Measurements from ENCODE around the gene CD200. TPM values are rescaled to one million over a fixed set of nuclear protein-coding genes. Genes with fewer than 3 reads are reported as not detected.

CD200 gene
- total and polyA plus RNA-seq, 10 of the 15 experiments (the other 5 are each of a cell fraction or from before 2014, with no cell fraction given) = 21.2 to 84.3 (median 33.2) TPM

DNA sequence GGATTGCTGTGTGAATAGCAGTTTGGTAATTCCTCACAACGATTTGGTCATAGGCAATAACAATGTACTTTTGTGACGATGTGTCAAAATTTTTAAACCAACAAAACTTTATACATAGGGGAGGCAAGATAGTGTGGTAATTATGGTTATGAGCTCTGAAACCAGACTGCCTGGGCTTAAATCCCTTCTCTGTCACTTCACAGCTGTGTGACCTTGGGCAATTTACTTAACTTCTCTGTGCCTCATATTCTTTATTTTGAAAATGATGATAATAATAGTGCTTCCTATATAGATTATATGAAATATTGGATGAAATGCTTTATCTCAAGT is 5.7 kb downstream of the CD200 start:
- DNase-seq (ENCODE audit: low read depth, low spot score) = no peak
- no peaks in the 10 kb centered on the region for H3K27me3 ChIP-seq (replicated peaks in 1 of 2; ENCODE audit: control insufficient read depth in 2 of 2, insufficient read depth in 2 of 2, low read length in 1 of 2)
- intact Hi-C loops (cut with micrococcal nuclease; ENCODE audit: unreplicated experiment) = no loop called here
- WGBS (ENCODE audit: insufficient coverage, insufficient replicate concordance, low lambda C conversion rate, missing lambda C conversion rate) = 65% methylated on average over 2 of the region's 2 CpGs
- no TSS peak for BruUV-seq (replicated peaks)
- H3K27ac ChIP-seq (ENCODE audit: control insufficient read depth, insufficient read depth) = no peak overlapping the region
- ChIA-PET CTCF (interaction anchor here (0.8 to 2.2 kb wide), 10 partner anchors 10 to 225 kb away, joined by 3 to 10 read pairs (median 4); partner anchors contain the start of gene SLC9C1), POLR2A (interaction anchor here (0.7 to 1.7 kb wide), 7 partner anchors 20 to 210 kb away, joined by 3 to 4 read pairs (median 4); no protein-coding TSS in a partner anchor), RAD21 (ENCODE audit: unreplicated experiment) (interaction anchor here (0.7 to 2.1 kb wide), 12 partner anchors 8 to 162 kb away, joined by 3 to 9 read pairs (median 5); partner anchors contain the start of gene SLC9C1), SMC1A (ENCODE audit: uncharacterized antibody, unreplicated experiment) (interaction anchor here (0.6 to 7.6 kb wide), 26 partner anchors 9 to 336 kb away, joined by 3 to 99 read pairs (median 4); partner anchors contain the start of gene SLC9C1)
- no peak overlapping the region for H3K9ac ChIP-seq (ENCODE audit: control insufficient read depth, insufficient read depth, low read length)
- peaks cover 2% of the 10 kb centered on the region; the same call in 1 of the 3 replicates for H3K9me3 ChIP-seq (replicated peaks; ENCODE audit: control insufficient read depth, insufficient read depth, low read length)
- TF ChIP-seq ZNF217 (IDR thresholded peaks at IDR 0.05) = 0 out of 2 replicates have a peak, but pooled peaks have one; percentile 63
- TF ChIP-seq SMARCA5 (IDR thresholded peaks at IDR 0.05) = peak; percentile 77
- TF ChIP-seq MYB (IDR thresholded peaks at IDR 0.05; ENCODE audit: borderline replicate concordance, low read depth, low read length) = no peak
- TF ChIP-seq HDAC6 (IDR thresholded peaks at IDR 0.05; ENCODE audit: unreplicated experiment) = no peak
- TF ChIP-seq TCF12 (IDR thresholded peaks at IDR 0.05; ENCODE audit: low read depth, low read length) = no peak
- no peak for TF ChIP-seq KDM1A (IDR thresholded peaks at IDR 0.05; ENCODE audit: borderline replicate concordance)
- no peak for TF ChIP-seq ZNF384 (IDR thresholded peaks at IDR 0.05; ENCODE audit: borderline replicate concordance, low read depth, low read length)
- TF ChIP-seq ZBTB40 (IDR thresholded peaks at IDR 0.05; ENCODE audit: borderline replicate concordance) = peak; percentile 54; the same call in 1 of the 2 replicates
- peaks cover 76% of the 10 kb centered on the region for H3K79me2 ChIP-seq (ENCODE audit: control insufficient read depth, insufficient read depth, low read length)
- no peak for ATAC-seq
- in situ Hi-C loops (cut with MboI) = no loop called here
- H3K4me2 ChIP-seq (ENCODE audit: control insufficient read depth, insufficient read depth) = peak overlapping the region; percentile 44; the same call in 1 of the 2 replicates
- H4K20me1 ChIP-seq (ENCODE audit: control insufficient read depth, insufficient read depth) = no peaks in the 10 kb centered on the region
- peaks cover 0 to 7% of the 10 kb centered on the region in 2 experiments; a peak in 1 of 4 replicates for H3K36me3 ChIP-seq (ENCODE audit: control insufficient read depth in 2 of 2, insufficient read depth in 2 of 2, low read length in 1 of 2)
- FAIRE-seq = no peak
- H3K4me3 ChIP-seq = no peak overlapping the region
- H3K4me1 ChIP-seq (ENCODE audit: control insufficient read depth, insufficient read depth, low read length) = no peaks in the 10 kb centered on the region; the same call in 1 of the 2 replicates
- H2AFZ ChIP-seq (ENCODE audit: control insufficient read depth, low read depth, low read length) = no peak overlapping the region

Data from GM12878 (cell line).